PC-3 (cell line): ENCODE results near the gene CCDC80.

ENCODE experiments used
- EZH2 ChIP-seq: fragments of 300-600 bp; sonication (generic); IDR thresholded peaks from one replicate; pipeline ENCODE4 v1.6.1; 2017; ENCODE audit warnings: antibody characterized with exemption, mild to moderate bottlenecking, low read length; ENCODE audit not compliant: unreplicated experiment
- EZH2phosphoT487 ChIP-seq: fragments of 300-600 bp; sonication (generic); IDR thresholded peaks from 2 replicates; pipeline ENCODE4 v1.6.1; 2018; ENCODE audit warnings: mild to moderate bottlenecking, antibody characterized with exemption, low read length, borderline replicate concordance
- TF ChIP-seq, protein P1 (sequence below): fragments of 300-600 bp; sonication (generic); conservative IDR thresholded peaks from 2 replicates; pipeline ENCODE4 v1.5.1; 2017; ENCODE audit warnings: antibody characterized with exemption, low read depth, mild to moderate bottlenecking, low read length

DNA sequence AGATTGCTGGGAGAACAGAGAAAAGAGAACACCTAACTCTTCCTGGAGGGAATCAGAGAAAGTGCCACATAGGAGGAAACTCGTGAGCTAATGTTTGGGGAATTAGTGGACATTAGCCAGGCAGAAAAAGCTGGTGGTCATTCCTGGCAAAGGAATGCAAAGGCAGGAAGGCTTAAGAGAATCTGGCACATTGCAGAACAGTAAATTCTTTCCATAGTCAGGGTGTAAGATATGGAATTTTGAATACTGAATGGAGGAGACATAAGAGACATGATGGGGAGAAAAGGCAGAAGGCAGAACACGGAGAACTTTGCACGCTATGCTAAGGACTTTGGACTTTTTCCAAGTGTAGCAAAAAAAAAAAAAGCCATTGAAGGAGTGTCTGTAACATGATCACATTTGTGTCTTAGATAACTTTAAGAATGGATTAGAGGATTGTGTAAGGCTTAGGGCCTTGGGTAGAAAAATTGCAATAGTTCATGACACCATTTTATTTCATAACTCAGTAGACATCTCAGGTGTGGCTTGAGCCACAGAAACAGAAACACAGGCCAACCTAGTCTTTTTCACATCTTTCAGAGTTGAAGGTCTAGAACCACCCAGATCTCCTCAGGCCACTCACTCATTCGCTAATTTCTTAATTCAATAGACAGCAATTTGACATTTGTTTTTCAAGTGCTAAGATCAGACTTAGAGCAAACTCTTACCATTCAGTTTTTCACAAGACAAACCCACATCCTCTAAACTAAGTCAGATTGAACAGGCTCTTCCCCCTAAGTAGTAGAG, 31.2 kb upstream of the CCDC80 start:
- TF ChIP-seq, protein P1, sequence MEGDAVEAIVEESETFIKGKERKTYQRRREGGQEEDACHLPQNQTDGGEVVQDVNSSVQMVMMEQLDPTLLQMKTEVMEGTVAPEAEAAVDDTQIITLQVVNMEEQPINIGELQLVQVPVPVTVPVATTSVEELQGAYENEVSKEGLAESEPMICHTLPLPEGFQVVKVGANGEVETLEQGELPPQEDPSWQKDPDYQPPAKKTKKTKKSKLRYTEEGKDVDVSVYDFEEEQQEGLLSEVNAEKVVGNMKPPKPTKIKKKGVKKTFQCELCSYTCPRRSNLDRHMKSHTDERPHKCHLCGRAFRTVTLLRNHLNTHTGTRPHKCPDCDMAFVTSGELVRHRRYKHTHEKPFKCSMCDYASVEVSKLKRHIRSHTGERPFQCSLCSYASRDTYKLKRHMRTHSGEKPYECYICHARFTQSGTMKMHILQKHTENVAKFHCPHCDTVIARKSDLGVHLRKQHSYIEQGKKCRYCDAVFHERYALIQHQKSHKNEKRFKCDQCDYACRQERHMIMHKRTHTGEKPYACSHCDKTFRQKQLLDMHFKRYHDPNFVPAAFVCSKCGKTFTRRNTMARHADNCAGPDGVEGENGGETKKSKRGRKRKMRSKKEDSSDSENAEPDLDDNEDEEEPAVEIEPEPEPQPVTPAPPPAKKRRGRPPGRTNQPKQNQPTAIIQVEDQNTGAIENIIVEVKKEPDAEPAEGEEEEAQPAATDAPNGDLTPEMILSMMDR: no peak
- TF ChIP-seq EZH2 (no peak), EZH2phosphoT487 (no peak)
